B cell (primary cell): ENCODE data around the gene KRT73.

Experiments
- CTCF ChIP-seq: fragments of 200-600 bp; IDR thresholded peaks from one replicate; pipeline ENCODE4 v1.8.0; 2022; ENCODE audit warnings: antibody characterized with exemption, mild to moderate bottlenecking
- EZH2 ChIP-seq: IDR thresholded peaks from 2 replicates; pipeline ENCODE4 v1.6.1; 2012; ENCODE audit warnings: borderline replicate concordance, low read depth, mild to moderate bottlenecking, moderate library complexity, low read length; ENCODE audit not compliant: insufficient read depth, poor library complexity, severe bottlenecking

- TF ChIP-seq CTCF (no peak), EZH2 (no peak)
Observed at GRCh38 chr12:52628111-52628507, 9.8 kb upstream of the KRT73 start.
